Hematopoietic multipotent progenitor cell (in vitro differentiated cells): ENCODE measurements around the gene PPCS. TPM values are rescaled to one million over a fixed set of nuclear protein-coding genes. Genes with fewer than 3 reads are reported as not detected.

Experiments used
- DNase-seq, 3 donors: peaks; one replicate each; pipeline ENCODE4 v3.0.0-alpha.2; 2011 to 2015; ENCODE audit warnings: low read depth in 2 of 3, low spot score in 2 of 3
- total RNA-seq: library from RNA; depleted of rRNA; stranded (reverse); fragments of >200 nt; gene quantifications from one replicate; pipeline ENCODE4 v1.2.3, GENCODE V29; 2012

The PPCS gene
- total RNA-seq = 49.5 TPM

DNA sequence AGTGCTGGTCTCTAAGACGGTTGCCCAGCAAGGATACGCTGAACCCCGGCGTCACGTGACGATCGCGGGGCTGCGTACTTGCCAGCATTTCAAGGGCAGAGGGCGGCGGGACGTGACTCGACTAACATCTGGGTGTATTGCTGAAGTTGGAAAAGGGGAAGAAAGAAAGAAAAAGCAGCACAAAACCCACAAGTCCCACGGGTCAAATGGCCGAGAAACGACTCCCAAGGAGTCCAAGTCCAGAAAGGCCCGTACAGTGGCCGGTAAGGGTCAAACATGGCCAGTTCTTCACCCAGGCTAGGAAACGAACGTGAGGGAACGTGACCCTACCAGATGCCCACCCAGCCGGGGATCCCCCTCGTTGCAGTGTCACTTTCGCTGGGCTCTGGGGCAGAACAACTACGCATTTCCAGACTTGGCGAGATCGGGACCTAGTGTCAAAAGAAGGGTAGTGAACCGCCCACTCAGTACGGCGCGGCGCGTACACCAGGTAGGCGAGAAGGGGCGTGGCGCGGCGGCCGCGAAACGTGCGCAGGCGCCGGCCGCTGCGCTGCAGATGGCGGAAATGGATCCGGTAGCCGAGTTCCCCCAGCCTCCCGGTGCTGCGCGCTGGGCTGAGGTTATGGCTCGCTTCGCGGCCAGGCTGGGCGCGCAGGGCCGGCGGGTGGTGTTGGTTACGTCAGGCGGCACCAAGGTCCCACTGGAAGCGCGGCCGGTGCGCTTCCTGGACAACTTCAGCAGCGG lies at the start of gene PPCS, which contains the start of gene ZMYND12:
PPCS (plus strand) TSS at position 534 of the 744 bp plus-strand sequence; CDS start at position 557, 23 bp downstream.
ZMYND12 (minus strand) TSS at position 13 of the 744 bp plus-strand sequence. CDS start 25 bp downstream, outside the sequence.
- peak; percentile 87 to 92 (median 92) for DNase-seq

DNA sequence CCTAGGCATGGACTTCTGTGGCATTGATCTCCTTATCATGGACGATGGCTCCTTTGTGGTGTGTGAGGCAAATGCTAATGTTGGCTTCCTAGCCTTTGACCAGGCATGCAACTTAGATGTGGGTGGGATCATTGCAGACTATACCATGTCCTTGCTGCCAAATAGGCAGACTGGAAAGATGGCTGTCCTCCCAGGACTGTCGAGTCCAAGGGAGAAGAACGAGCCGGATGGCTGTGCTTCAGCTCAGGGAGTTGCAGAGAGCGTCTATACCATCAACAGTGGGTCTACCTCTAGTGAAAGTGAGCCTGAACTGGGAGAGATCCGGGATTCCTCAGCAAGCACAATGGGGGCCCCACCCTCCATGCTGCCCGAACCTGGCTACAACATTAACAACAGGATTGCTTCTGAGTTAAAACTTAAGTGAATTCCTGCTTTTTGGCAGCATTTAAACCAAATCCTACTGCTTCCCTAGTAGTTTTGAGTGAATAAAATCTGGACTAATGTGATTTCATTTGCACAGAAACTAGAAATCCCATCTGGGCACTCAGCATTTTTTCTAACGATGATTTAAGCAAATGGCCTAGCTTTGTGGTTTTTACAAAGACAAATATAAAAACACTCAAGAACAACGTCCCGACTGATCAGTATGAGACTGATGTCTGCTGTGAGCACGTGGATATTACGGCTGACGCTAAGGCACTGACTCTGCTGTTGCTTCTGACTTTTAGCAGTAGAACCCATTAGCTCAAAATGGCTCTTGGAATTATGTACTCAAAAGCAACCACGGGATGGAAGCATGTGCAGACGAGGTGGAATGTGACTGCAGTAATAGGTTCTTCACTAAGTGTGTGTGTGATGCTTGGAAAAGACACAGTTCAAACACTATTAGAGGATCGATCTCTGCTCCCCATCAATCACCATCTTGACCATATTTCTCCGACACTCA lies 41.5 kb upstream of the PPCS start:
- no peak for DNase-seq

DNA sequence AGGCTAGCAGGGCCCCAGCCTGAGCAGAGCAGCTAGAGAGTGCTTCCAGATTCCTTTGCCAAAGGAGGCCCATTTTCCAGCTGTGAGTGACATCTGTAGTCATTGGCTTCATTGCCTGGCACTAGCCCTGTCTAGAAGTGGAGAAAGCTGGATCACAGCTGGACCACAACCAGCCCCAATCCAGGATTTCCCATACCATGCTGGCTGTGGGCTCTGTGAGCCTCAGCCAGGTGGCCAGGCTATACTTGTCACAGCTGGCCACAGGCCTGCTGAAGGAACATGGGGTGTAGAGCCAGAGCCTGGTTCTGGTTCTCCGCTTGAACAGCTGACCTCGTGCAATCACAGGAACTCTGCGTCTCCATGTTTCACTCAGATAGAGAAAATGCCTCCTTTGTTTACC lies 39.2 kb upstream of the PPCS start:
- DNase-seq = no peak

DNA sequence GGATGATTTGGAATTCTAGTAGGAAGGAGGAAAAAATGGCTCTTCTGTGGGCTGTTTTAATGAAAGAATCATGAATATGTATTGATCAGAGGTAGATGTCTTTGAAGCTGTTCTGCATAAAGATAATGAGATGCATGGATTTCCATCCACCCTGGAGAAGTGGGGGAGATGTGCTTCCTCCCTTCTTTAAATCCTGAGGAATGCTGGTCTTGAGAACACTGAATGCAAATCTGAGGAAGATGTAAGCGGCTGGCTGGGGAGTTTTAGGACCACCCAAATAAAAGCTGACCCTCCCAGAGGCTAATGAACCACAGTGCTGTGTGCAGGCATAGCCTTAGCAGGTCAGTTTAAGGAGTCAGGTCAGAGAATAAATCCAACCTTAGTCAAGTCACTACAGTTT lies 37.8 kb upstream of the PPCS start:
- DNase-seq = no peak

DNA sequence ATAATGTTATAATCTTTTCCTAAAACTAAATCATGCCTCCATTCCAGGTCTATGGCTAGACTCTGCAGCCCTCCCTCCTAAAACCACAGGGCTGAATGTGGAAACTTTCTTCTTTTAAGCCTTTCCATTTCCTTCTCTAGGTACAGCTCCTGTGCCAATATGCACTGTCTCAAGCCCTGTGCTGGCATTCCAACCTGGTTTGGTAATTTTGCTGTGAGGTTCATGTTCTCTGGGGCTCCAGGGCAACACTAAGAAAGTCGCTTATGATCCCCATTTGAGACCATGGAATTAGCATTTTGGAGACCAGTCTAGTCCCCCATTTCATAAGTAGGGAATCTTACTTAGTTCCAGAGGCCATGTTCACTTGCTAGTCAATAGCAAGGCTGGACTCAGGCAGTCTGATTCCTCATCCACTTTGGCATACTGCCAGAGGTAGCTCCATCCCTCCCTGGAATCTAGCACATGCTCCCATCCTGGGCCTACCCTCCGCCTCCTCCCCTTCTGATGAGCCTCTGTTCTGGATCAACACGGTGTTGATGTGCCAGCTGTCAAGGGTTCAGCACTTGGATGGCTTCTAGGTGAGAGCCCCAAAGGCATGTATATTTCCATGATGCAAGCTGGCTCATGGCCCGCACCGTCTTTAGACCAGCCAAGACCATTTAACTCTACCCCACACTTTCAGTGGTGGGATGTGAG lies 37.1 kb upstream of the PPCS start:
- no peak for DNase-seq

DNA sequence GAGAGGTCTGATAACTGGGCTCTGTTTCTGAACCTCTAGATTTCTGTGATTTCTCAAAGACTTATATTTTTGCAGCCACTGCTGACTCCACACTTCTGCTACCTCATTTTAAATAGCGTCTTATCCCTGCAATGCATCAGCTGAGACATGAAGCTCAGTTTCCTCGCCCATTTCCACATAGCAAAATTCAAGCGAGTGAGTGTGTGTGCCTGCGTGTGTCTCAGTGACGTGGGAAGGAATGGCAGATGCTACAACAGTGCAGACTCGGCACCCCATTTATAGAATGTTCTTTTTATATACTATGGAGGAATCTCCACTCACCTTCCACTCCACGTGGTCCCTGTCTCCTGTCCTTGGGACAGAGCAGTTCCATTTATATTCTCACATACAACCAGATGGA lies 36.2 kb upstream of the PPCS start:
- DNase-seq = no peak

DNA sequence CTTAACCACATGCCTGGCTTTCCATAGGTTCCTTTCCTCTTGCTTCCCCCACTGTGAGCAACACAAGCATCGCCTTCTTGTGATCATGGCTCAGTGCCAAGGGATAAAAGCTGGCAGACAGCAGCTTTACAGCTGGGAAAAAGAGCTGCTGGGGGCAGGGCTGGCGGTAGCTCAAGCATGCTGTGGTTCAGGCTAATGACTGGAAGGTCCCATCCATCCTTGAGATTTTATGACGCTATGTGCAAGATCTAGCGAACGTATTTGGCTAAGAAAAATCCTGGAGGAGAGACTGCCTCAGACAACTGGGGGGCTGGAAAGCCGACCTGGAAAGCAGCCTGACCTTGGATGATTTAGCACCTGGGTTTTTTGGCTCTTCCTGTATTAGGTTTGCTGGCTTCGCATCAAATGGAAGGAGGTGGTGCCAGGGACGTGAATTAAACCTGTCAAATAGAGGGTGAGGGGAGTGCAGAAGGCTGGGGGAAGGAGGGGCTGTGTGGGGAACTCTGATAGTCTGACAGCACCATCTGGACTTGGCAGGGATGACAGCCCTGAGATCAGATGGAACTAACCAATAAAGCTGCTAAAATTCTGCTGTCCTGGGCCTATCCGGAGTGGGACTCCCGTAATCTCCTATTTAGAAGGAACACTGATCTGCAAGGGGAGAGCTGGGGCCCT lies 35.3 kb upstream of the PPCS start:
- DNase-seq = peak in 1 of 3 donors; percentile 23

DNA sequence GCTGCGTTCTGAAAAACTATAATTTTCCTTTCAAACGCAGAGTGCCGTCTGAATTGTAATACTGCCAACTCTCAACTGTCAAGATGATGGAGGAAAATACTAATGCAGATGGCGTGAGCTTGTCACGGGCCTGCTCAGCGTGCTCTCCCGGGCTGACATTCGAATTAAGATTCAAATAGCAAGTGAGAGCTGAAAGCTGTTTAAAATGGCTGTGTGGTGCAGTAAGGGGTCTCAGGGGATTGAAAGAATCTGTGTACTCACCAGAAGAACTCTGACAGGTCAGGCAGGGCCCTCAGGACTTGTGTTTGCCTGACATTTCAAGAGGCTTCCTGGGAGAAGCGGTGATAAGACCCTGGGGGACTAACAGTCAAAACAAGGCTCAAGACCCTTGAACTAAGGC lies 33.6 kb upstream of the PPCS start:
- no peak for DNase-seq

DNA sequence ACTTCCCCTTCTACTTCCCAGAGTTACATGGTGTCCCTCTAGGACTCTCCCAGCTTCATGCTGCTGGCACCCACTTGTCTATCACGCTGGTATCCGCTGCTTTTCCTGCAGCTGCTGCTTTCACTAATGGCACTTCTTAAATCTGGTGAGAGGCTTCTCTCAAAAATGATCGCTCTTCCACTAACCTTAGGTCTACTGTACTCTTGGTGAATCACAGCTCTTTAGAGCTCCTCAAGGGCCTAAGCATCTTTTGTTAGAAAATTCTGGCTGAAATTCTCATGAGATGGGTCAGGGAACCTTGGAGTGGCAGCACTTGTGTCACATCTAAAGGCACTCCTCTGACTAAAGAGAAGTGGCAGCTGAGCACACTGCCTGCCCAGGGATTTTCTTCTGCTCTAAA lies 32.7 kb upstream of the PPCS start:
- DNase-seq = no peak

DNA sequence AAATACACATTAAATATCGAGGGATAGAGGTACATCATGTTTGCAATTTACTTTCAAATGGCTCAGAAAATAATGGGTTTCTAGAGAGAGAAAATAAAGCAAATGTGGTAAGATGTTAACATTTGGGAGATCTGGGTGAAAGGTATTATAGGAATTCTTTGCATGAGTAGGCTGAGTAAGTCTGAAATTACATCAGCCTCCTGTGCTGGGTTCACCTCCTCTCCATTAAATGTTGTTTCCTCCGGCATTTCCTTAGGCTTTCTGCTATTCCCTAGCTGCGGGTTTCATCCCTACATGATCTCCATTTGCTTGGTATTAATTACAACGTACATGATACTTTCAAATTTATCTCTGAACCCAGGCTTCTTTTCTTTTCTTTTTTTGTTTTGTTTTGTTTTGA lies 32.1 kb upstream of the PPCS start:
- no peak for DNase-seq

DNA sequence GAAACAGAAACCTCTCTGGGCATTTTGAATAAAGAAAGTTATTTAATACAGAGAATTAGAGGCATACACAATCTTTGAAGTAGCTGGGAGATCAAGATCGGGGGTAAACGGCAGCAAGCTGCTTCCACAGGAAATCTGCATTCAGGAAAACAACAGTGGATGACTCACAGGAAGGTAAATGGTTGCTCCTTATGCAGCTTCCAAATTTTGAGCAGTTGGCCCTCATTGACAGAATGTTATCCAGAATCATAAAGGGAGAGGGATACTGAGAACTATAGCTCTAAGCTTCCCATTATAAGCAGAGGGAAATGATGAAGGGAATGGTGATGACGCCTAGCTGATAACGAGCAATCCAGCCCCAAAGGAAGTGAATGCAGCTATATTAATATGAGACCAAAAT lies 29.1 kb upstream of the PPCS start:
- DNase-seq = peak in 1 of 3 donors; percentile 17

DNA sequence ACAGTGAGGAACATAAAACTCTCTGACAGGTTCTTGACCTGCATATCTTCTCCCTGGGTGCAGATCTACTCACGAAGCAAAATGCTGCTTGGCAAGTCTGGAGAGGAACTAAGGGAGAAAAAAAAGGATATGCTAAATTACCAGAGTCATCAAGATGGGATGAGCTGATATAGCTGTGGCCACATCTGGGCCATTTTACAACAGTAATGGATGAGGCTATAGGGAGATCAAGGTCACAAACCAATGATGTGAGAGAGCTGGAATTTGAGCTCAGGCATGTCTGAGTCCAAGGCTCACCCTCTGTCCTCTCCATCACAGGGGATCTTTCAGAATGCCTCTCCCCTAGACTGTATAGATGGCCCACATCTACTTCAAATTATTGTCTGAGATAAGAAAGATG lies 26.7 kb upstream of the PPCS start:
- no peak for DNase-seq

DNA sequence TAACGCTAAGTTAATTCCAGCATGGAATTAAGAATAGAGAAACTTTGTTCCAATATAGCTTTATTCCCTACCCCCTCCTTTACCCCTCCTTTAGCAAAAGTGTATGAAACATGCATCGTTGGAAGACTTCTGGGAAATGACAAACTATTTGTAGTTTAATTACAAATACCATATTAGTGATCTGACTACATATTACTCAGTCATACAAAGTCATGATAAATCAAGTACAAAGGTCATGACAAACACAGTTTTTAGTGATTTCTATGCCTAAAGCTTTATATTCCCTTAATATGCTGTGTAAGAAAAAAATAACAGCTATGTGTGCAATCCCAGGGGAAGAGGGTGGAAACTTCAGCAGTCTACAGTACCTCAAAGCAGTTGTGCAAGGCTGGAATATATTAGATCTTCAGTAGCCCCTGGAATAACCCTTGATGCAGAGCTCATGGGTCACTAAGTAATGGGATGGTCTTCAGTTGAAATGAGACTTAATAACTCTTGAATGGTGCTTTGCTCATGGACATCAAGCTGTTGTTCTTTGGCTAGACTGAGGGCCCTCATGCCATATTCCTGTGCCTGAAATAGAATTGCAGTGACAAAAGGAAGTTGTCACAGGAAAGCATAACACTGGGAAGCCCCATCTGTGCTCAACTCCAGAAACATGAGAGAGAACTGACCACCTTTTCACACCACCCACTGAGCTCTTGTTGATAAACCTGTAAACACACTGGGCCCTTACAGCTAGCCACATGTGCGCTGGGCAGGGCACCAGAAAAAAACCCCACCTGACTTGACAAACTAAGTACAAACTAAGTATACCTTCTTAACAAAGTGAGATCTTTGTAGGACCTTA lies 25.8 kb upstream of the PPCS start:
- DNase-seq = no peak

DNA sequence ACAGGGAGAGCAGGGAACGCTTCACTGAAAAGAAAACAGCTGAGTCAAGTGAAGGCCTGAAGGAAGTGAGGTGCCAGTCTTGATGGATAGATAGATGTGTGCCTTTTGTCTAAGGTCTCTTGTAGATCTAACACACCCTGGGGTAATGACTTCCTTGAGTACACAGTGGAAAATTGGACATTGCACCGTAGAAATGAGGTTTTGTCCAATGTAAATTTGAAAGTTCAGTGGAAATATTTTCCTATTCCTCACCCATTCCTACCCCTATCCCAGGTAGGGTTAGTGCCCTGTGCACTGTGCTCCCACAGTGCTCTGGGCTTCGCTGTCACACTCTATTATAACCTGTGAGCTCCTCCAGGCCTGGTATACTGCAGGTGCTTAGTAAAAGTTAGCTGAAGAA lies 24.8 kb upstream of the PPCS start:
- no peak for DNase-seq

DNA sequence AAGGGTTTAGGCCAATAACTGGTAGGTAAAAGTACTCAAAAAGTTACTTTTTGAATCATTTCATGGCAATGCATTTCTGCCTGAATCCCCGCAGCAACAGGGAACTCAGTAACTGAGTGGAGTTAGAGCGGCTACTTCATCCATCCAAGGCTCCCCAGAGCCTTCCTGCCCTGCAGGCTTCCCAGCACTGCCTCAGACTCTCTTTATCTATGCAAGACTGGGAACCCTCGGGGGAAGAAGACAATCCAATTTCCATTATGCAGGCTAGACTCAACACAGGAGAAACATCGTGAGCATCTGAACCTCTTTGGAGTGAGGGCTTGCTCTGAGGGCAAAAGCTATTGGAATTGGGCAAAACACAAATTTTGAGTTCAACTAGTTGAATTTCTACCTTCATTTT lies 23.6 kb upstream of the PPCS start:
- no peak for DNase-seq

DNA sequence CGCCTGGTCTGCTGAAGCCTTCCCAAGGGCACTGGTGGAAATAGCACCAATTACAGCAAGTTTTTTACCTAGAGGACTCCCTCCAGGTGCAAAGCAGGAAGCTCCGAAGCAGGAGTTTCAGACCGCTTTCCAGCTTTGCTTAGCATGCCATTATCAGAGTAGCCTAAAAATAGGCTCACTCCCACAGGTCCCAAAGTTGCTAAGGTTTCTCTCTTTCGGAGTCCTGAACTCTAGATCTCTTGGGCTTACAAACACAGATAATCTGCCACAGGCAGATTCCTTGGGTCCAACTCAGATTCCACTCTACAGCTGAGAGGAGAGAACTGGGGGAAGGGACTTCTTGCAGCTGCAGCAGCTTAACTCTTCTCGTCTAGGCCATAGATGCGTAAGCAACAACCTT lies 23.0 kb upstream of the PPCS start:
- DNase-seq = no peak

DNA sequence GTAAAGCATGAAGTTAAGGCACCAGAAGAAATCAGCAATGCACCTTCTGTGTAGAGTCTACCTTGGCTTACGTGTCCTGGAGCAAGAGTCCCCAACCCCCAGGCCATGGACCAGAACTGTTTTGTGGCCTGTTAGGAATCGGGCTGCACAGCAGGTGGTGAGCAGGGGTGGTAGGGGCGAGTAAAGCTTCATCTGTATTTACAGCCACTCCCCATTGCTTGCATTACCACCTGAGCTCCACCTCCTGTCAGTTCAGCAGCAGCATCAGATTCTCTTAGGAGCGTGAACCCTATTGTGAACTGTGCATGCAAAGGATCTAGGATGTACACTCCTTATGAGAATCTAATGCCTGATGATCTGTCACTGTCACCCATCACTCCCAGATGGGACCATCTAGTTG lies 22.0 kb upstream of the PPCS start:
- DNase-seq = no peak

DNA sequence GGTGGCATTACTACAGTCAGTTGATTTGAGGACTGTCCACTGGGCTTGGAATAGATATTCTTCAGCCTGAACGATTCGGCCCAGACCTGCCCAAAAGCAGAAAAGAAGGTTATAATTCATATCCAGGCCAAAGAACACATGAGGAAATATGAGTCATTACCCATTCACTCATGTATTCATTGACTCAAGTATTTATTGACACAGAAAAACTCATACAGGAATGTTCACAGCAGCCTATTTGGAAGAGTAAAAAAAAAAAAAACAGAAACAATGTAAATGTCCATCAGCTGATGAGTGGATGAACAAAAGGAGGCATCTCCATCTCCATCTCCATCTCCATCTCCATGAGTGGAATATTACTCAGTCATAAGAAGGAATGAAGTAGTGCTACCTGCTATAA lies 16.4 kb upstream of the PPCS start:
- no peak for DNase-seq

DNA sequence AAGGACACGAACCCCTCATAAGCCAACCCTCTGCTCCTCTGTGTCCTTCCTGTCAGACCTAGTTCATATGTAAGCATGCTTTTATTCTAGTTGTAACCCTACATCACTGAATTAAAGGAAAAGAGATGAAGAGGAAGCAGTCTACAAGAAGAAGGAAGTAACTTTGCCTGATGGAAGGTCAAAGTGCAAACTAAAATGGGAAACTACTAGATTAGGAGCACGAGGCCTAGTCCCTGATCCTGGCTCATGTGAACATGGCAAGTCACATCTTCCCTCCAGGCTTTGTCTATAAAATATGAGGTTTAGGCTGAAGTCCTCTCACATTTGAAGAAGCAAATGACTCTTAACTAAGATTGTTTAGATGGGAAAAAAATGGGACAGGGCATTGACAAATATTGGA lies 13.7 kb upstream of the PPCS start:
- DNase-seq = no peak

DNA sequence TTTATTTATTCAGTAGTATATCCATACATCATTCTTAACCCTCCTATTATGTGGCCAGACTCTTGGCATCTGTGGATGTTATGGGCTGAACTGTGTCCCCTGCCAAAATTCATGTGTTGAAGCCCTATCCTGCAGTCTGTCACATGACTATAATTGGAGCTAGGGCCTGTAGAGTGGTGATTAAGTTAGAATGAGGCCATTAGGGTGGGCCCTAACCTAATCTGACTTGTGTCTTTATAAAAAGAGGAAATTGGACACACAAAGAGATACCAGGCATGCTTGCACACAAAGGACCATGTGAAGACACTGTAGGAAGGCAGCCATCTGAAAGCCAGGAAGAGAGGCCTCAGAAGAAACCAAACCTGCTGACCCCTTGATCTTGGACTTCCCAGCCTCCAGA lies 7.1 kb upstream of the PPCS start:
- DNase-seq = no peak
